HUDEP-2 (cell line): ENCODE data around the gene FBXO42.
"Not testable (repeated sequence)": the region's sequence is repeated elsewhere in the genome, so short reads cannot be mapped to it uniquely, and the experiment has no call there.

Source experiments
- DNase-seq, 76 experiments: peaks; one replicate each; lab custom pipeline; 2025; ENCODE audit not compliant: unreplicated experiment in 76 of 76; lab: John Stamatoyannopoulos, UW

The FBXO42 gene

GRCh38 chr1:16266411-16267118 is 85.7 kb downstream of the FBXO42 start:
- DNase-seq, result peak in 63 of 76 experiments; percentile 2 to 77 (median 27)

GRCh38 chr1:16262067-16262466 is 90.2 kb downstream of the FBXO42 start:
- DNase-seq, result no peak

GRCh38 chr1:16260814-16261213 is 91.5 kb downstream of the FBXO42 start:
- no peak for DNase-seq

GRCh38 chr1:16258591-16259135 is 93.6 kb downstream of the FBXO42 start:
- no peak for DNase-seq

- no peak for DNase-seq
Observed at GRCh38 chr1:16257968-16258367, 94.3 kb downstream of the FBXO42 start.

- DNase-seq, result not testable (repeated sequence)
Observed at GRCh38 chr1:16257556-16257955, 94.7 kb downstream of the FBXO42 start.

- no peak for DNase-seq
Observed at GRCh38 chr1:16256478-16256877, 95.8 kb downstream of the FBXO42 start.

GRCh38 chr1:16254263-16254928 is 97.9 kb downstream of the FBXO42 start:
- no peak for DNase-seq

GRCh38 chr1:16253332-16253922 is 98.9 kb downstream of the FBXO42 start:
- DNase-seq, result no peak

GRCh38 chr1:16252912-16253311 is 99.4 kb downstream of the FBXO42 start:
- peak in 2 of 76 experiments; percentile 5 to 24 for DNase-seq

GRCh38 chr1:16251381-16251780 is 100.9 kb downstream of the FBXO42 start:
- DNase-seq, result no peak

- DNase-seq, result peak in 1 of 76 experiments; percentile 3
Observed at GRCh38 chr1:16250524-16251251, 101.6 kb downstream of the FBXO42 start.

- no peak for DNase-seq
Observed at GRCh38 chr1:16249596-16250241, 102.6 kb downstream of the FBXO42 start.

- DNase-seq, result peak in 72 of 76 experiments; percentile 22 to 89 (median 75)
Observed at GRCh38 chr1:16248603-16249516, 103.4 kb downstream of the FBXO42 start.

- no peak for DNase-seq
Observed at GRCh38 chr1:16248007-16248436, 104.3 kb downstream of the FBXO42 start.

- no peak for DNase-seq
Observed at GRCh38 chr1:16247441-16247840, 104.8 kb downstream of the FBXO42 start.

GRCh38 chr1:16246961-16247360 is 105.3 kb downstream of the FBXO42 start:
- DNase-seq, result no peak

- DNase-seq, result not testable (repeated sequence)
Observed at GRCh38 chr1:16246239-16246638, 106.0 kb downstream of the FBXO42 start.

- DNase-seq, result no peak
Observed at GRCh38 chr1:16245476-16246196, 106.6 kb downstream of the FBXO42 start.
